Epithelial cell of proximal tubule (primary cell): Measurements from ENCODE around the gene KCTD2. TPM values are rescaled to one million over a fixed set of nuclear protein-coding genes. Genes with fewer than 3 reads are reported as not detected.
A peak's percentile ranks its signal among the peaks of the same experiment; 100 is the strongest.

Source experiments
- DNase-seq: peaks from one replicate; pipeline ENCODE4 v3.0.0-alpha.2; 2011; ENCODE audit warnings: low read depth
- H3K4me3 ChIP-seq: 2 replicates; pipeline ENCODE4 v1.5.1; 2011; ENCODE audit warnings: low read depth, mild to moderate bottlenecking, low read length
- CTCF ChIP-seq: conservative IDR thresholded peaks from 2 replicates; pipeline ENCODE4 v1.5.1; 2012; ENCODE audit warnings: low read depth, mild to moderate bottlenecking, low read length
- total RNA-seq: library from RNA; depleted of rRNA; stranded (reverse); fragments of >200 nt; gene quantifications from 2 replicates; pipeline ENCODE4 v1.2.3, GENCODE V29; 2015

The KCTD2 gene
- total RNA-seq, 1 donor from 2014 or later, result 19.2 TPM

- no peak for TF ChIP-seq CTCF
- H3K4me3 ChIP-seq, result peak overlapping the region; percentile 24
- DNase-seq, result no peak
Measured at GRCh38 chr17:75111777-75112335, 64.8 kb downstream of the KCTD2 start.

GRCh38 chr17:75113798-75114551 is 67.0 kb downstream of the KCTD2 start:
- DNase-seq, result peak; percentile 42
- TF ChIP-seq CTCF, result peak; percentile 96

GRCh38 chr17:75114552-75115314 is 67.7 kb downstream of the KCTD2 start:
- no peak for TF ChIP-seq CTCF
- peak overlapping the region; percentile 55 for H3K4me3 ChIP-seq

More at GRCh38 chr17:75113798-75114551, 67.0 kb downstream of the KCTD2 start:
- H3K4me3 ChIP-seq, result peak overlapping the region; percentile 55

More at GRCh38 chr17:75114552-75115314, 67.7 kb downstream of the KCTD2 start:
- DNase-seq, result no peak

Other genes with a start within 250 kb of the KCTD2 start
- not detected in 2 replicates for gene GRIN2C, start 187.3 kb upstream of the KCTD2 start, total RNA-seq
- 21.9 and 31.5 TPM in 2 replicates for gene FDXR, start 174.2 kb upstream of the KCTD2 start, total RNA-seq
- gene FADS6, start 153.6 kb upstream of the KCTD2 start, total RNA-seq, result not detected in 2 replicates
- not detected in 2 replicates for gene USH1G, start 124.0 kb upstream of the KCTD2 start, total RNA-seq
- not detected in 2 replicates for gene OTOP2, start 123.0 kb upstream of the KCTD2 start, total RNA-seq
- not detected in 2 replicates for gene OTOP3, start 111.3 kb upstream of the KCTD2 start, total RNA-seq
- 9.0 and 19.1 TPM in 2 replicates for gene HID1, start 74.5 kb upstream of the KCTD2 start, total RNA-seq
- gene CDR2L, start 59.6 kb upstream of the KCTD2 start, total RNA-seq, result 38.9 and 64.4 TPM in 2 replicates
- gene MRPL58, start 34.6 kb upstream of the KCTD2 start, total RNA-seq, result 52.2 and 113 TPM in 2 replicates
- gene ATP5PD, start 256 bp upstream of the KCTD2 start, total RNA-seq, result 232 and 360 TPM in 2 replicates
- 15.1 and 15.9 TPM in 2 replicates for gene SLC16A5, start 40.7 kb downstream of the KCTD2 start, total RNA-seq
- gene ARMC7, start 62.7 kb downstream of the KCTD2 start, total RNA-seq, result 8.5 and 12.3 TPM in 2 replicates
- 139 and 140 TPM in 2 replicates for gene NT5C, start 84.5 kb downstream of the KCTD2 start, total RNA-seq
- 539 and 692 TPM in 2 replicates for gene JPT1, start 107.3 kb downstream of the KCTD2 start, total RNA-seq
- 130 and 166 TPM in 2 replicates for gene SUMO2, start 135.7 kb downstream of the KCTD2 start, total RNA-seq
- 43.2 and 57.4 TPM in 2 replicates for gene NUP85, start 158.5 kb downstream of the KCTD2 start, total RNA-seq
- gene GGA3, start 214.4 kb downstream of the KCTD2 start, total RNA-seq, result 15.3 and 19.5 TPM in 2 replicates
- 91.2 and 95.6 TPM in 2 replicates for gene MRPS7, start 214.7 kb downstream of the KCTD2 start, total RNA-seq
- gene MIF4GD, start 224.0 kb downstream of the KCTD2 start, total RNA-seq, result 19.1 and 26.5 TPM in 2 replicates
- 10.5 and 25.7 TPM in 2 replicates for gene SLC25A19, start 242.2 kb downstream of the KCTD2 start, total RNA-seq